WERI-Rb-1 (cell line): ENCODE results near the gene IQGAP2.

Source experiments
- DNase-seq: peaks from one replicate; pipeline ENCODE4 v3.0.0-alpha.2; 2020
- H3K27ac ChIP-seq: fragments of 250-450 bp; sonication (Bioruptor Pico); 2 replicates; pipeline ENCODE4 v1.5.1; 2020; ENCODE audit warnings: mild to moderate bottlenecking, moderate library complexity
- H3K27me3 ChIP-seq: fragments of 250-450 bp; sonication (Bioruptor Pico); 2 replicates; pipeline ENCODE4 v1.5.1; 2021; ENCODE audit warnings: mild to moderate bottlenecking, low read depth, moderate library complexity; ENCODE audit not compliant: insufficient read depth, severe bottlenecking
- H3K36me3 ChIP-seq: fragments of 250-450 bp; sonication (Bioruptor Pico); 2 replicates; pipeline ENCODE4 v1.5.1; 2020; ENCODE audit warnings: mild to moderate bottlenecking, moderate library complexity
- H3K4me3 ChIP-seq: 2 replicates; pipeline ENCODE4 v1.5.1; 2011; ENCODE audit warnings: low read depth, mild to moderate bottlenecking, control low read depth, low read length
- H3K9me3 ChIP-seq: fragments of 250-450 bp; sonication (Bioruptor Pico); 2 replicates; pipeline ENCODE4 v1.5.1; 2021; ENCODE audit warnings: mild to moderate bottlenecking, moderate library complexity; ENCODE audit not compliant: severe bottlenecking
- TF ChIP-seq, protein P1 (sequence below): IDR thresholded peaks from 2 replicates; pipeline ENCODE4 v1.5.1; 2011; ENCODE audit warnings: low read depth, mild to moderate bottlenecking, control low read depth, inconsistent platforms, low read length

IQGAP2 gene

DNA sequence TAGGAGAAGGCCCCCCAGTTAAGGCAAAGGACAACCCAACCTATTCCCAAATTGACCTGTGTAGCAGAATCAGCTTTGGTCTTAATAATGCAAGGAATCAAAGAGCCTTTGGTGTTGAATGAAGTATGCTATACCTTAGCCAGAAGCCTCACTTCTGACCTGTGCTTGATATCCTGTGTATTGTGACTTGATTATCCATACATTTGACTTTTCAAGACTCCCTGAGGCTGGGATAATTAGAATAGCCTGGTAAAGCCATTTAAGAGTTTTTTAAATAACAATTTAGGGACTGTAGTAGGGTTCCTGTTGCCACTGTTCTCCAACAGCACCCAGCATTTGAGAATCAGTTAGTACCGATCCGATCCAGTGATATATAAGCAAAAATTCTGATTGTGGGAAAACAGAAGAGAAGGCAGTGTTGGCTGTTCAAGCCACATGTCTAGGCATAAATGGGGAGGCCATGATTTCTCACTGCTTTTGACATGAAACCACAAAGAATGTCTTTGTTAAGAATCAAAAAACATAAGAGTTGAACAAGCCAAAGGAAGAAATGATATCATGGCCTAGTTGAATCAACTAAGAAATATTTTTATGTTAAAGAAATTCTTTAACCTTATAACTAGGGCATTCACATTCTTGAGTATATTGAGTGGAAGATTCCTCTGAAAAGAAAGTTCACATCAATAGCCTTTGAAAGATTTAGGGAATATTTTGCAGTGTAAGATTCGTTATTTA lies 121.2 kb downstream of the IQGAP2 start:
- Histone ChIP-seq H3K4me3 (no peak overlapping the region), H3K36me3 (no peaks in the 10 kb centered on the region), H3K9me3 (no peaks in the 10 kb centered on the region), H3K27ac (no peak overlapping the region), H3K27me3 (no peaks in the 10 kb centered on the region)
- DNase-seq = no peak
- TF ChIP-seq, protein P1, sequence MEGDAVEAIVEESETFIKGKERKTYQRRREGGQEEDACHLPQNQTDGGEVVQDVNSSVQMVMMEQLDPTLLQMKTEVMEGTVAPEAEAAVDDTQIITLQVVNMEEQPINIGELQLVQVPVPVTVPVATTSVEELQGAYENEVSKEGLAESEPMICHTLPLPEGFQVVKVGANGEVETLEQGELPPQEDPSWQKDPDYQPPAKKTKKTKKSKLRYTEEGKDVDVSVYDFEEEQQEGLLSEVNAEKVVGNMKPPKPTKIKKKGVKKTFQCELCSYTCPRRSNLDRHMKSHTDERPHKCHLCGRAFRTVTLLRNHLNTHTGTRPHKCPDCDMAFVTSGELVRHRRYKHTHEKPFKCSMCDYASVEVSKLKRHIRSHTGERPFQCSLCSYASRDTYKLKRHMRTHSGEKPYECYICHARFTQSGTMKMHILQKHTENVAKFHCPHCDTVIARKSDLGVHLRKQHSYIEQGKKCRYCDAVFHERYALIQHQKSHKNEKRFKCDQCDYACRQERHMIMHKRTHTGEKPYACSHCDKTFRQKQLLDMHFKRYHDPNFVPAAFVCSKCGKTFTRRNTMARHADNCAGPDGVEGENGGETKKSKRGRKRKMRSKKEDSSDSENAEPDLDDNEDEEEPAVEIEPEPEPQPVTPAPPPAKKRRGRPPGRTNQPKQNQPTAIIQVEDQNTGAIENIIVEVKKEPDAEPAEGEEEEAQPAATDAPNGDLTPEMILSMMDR = no peak

DNA sequence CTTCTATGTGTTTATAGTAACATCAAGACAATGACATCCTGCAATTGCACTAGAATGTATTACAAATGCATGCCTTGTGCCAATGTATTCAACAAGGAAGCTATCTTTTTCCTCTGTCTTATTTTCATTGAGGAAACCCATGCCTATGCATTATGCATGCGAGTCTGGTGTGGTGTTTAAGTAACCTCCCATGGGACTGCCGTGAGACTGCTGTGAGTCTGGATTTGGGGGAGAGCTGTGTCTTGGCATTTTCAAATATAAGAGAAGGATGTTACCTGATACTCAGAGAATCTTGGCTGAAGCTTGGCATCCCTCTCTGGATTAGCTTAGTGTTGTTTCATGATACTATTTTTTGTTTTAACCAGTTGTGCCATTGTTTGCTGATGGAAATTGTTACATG lies 121.8 kb downstream of the IQGAP2 start:
- no peaks in the 10 kb centered on the region for H3K36me3 ChIP-seq
- no peak overlapping the region for H3K4me3 ChIP-seq
- no peaks in the 10 kb centered on the region for H3K27me3 ChIP-seq
- TF ChIP-seq, protein P1 = no peak
- no peak overlapping the region for H3K27ac ChIP-seq
- no peak for DNase-seq
- no peaks in the 10 kb centered on the region for H3K9me3 ChIP-seq

DNA sequence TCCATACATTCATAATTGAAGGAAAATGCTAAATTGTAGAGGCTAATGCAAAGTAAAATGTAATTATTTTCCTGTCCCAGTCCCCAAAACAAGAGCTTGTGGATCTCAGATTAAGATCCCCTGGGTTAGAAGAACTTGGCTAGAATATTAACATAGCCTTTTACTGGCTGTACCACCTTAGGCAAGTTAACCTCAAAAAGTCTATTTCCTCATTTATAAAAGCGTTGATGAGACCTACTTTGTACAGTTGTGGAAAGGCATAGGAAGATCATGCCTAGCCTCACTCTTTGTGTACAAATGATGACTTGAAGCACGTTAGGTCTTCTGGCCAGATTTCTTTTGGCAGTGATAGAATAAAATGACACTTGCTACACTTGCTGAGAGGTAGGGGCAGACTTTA lies 122.9 kb downstream of the IQGAP2 start:
- Histone ChIP-seq H3K27ac (no peak overlapping the region), H3K9me3 (no peaks in the 10 kb centered on the region), H3K36me3 (no peaks in the 10 kb centered on the region), H3K27me3 (no peaks in the 10 kb centered on the region), H3K4me3 (no peak overlapping the region)
- TF ChIP-seq, protein P1 = no peak
- no peak for DNase-seq

DNA sequence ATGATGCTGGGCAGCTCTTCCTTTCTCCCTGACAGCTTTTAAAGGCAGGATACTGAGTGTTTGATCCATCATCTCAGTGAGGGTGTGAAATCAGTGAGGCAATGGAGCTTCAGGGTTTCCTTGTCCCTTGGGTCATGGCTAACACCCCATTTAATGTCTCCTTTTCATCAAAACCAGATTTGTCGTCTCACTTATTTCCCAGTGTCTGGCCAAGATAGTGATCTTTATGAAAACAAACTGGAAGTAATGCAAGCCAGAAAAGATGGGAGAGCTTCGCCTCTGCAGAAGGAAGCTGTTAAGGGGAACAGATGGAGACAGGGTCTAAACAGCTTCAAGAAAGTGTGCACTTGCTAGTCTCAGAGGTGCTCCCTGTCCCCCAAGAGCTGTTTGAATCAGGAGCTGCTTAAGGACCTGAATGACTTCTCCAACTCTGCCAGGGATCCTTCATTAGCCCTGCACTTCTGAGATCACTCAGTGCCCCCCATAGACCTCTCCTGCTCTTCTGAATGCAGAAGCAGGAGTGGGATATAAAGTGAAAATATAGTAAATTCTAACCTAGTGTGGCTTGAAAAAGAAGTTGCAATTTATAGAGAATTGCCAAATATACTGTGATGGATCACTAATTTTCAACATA lies 124.0 kb downstream of the IQGAP2 start:
- no peaks in the 10 kb centered on the region for H3K9me3 ChIP-seq
- no peak overlapping the region for H3K27ac ChIP-seq
- H3K36me3 ChIP-seq = no peaks in the 10 kb centered on the region
- TF ChIP-seq, protein P1 = no peak
- no peak overlapping the region for H3K4me3 ChIP-seq
- H3K27me3 ChIP-seq = no peaks in the 10 kb centered on the region
- DNase-seq = no peak

DNA sequence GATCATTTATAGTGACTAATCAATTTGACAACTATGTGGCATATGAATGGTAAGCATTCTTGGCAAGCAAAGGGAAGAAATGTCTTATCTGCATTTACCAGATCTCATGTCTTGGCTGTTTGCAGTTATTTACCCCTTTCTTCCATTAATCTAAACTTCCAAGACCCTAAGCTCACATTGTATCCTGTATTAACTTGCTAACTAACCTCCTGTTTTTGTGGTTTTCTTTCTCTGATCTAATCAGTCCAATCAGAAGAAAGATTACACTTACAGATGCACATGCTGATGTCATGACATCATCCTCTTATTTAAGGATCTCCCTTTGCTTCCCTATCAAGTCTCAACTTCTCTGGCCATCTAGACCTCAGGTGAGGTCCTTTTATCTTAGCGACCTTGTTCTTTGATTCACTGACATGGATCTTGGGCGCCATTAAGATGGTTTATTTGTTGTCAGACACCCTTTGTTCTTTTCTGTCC lies 124.6 kb downstream of the IQGAP2 start:
- no peak for DNase-seq
- Histone ChIP-seq H3K4me3 (no peak overlapping the region), H3K27me3 (no peaks in the 10 kb centered on the region), H3K36me3 (no peaks in the 10 kb centered on the region), H3K27ac (no peak overlapping the region), H3K9me3 (no peaks in the 10 kb centered on the region)
- TF ChIP-seq, protein P1 = no peak
